Astrocyte (in vitro differentiated cells and primary cell): ENCODE data around the gene DUOX2. TPM values are rescaled to one million over a fixed set of nuclear protein-coding genes. Genes with fewer than 3 reads are reported as not detected.
A peak's percentile ranks its signal among the peaks of the same experiment; 100 is the strongest.

Source experiments
- DNase-seq: peaks from one replicate; pipeline ENCODE4 v3.0.0-alpha.2; 2010; ENCODE audit warnings: low read depth
- FAIRE-seq: peaks from 2 replicates; lab custom pipeline; 2011; peaks lifted over from hg19 to GRCh38; lab: Jason Lieb, UNC
- H2AFZ ChIP-seq: 2 replicates; pipeline ENCODE4 v1.6.0; 2012; ENCODE audit warnings: low read depth, low read length, inconsistent platforms
- H3K27ac ChIP-seq: 2 replicates; pipeline ENCODE4 v1.5.1; 2011; ENCODE audit warnings: low read depth, low read length, inconsistent platforms
- H3K27me3 ChIP-seq: 2 replicates; pipeline ENCODE4 v1.6.0; 2011; ENCODE audit warnings: low read length, inconsistent platforms; ENCODE audit not compliant: insufficient read depth
- H3K36me3 ChIP-seq: 2 replicates; pipeline ENCODE4 v1.5.1; 2011; ENCODE audit warnings: low read length, inconsistent platforms; ENCODE audit not compliant: insufficient read depth
- H3K4me1 ChIP-seq: 2 replicates; pipeline ENCODE4 v1.5.1; 2011; ENCODE audit warnings: low read length, inconsistent platforms; ENCODE audit not compliant: insufficient read depth
- H3K4me2 ChIP-seq: 2 replicates; pipeline ENCODE4 v1.6.0; 2012; ENCODE audit warnings: low read length, inconsistent platforms
- H3K4me3 ChIP-seq: 2 replicates; pipeline ENCODE4 v1.5.1; 2011; ENCODE audit warnings: low read depth, mild to moderate bottlenecking, low read length, inconsistent platforms; ENCODE audit not compliant: insufficient read depth
- H3K79me2 ChIP-seq: 2 replicates; pipeline ENCODE4 v1.6.0; 2012; ENCODE audit warnings: mild to moderate bottlenecking, low read length, inconsistent platforms; ENCODE audit not compliant: insufficient read depth
- H3K9ac ChIP-seq: 2 replicates; pipeline ENCODE4 v1.6.0; 2012; ENCODE audit warnings: mild to moderate bottlenecking, low read length, inconsistent platforms
- H3K9me3 ChIP-seq: 2 replicates; pipeline ENCODE4 v1.5.1; 2012; ENCODE audit warnings: low read depth, mild to moderate bottlenecking, low read length, inconsistent platforms; ENCODE audit not compliant: insufficient read depth
- H4K20me1 ChIP-seq: 2 replicates; pipeline ENCODE4 v1.6.0; 2012; ENCODE audit warnings: low read length, inconsistent platforms; ENCODE audit not compliant: insufficient read depth
- H3K27ac Mint-ChIP-seq: one replicate; pipeline ENCODE4 v1.8.0; 2021; ENCODE audit warnings: mild to moderate bottlenecking, mixed read lengths; ENCODE audit not compliant: unreplicated experiment
- H3K27me3 Mint-ChIP-seq: one replicate; pipeline ENCODE4 v1.8.0; 2021; ENCODE audit warnings: low read depth, mixed read lengths; ENCODE audit not compliant: unreplicated experiment
- H3K36me3 Mint-ChIP-seq: one replicate; pipeline ENCODE4 v1.8.0; 2021; ENCODE audit warnings: low read depth, mixed read lengths; ENCODE audit not compliant: unreplicated experiment
- H3K4me1 Mint-ChIP-seq: one replicate; pipeline ENCODE4 v1.8.0; 2021; ENCODE audit warnings: low read depth, mixed read lengths; ENCODE audit not compliant: unreplicated experiment
- H3K4me3 Mint-ChIP-seq: one replicate; pipeline ENCODE4 v1.8.0; 2021; ENCODE audit warnings: mild to moderate bottlenecking, moderate library complexity, mixed read lengths; ENCODE audit not compliant: unreplicated experiment
- H3K9me3 Mint-ChIP-seq: one replicate; pipeline ENCODE4 v1.8.0; 2021; ENCODE audit warnings: mild to moderate bottlenecking, mixed read lengths; ENCODE audit not compliant: unreplicated experiment
- EZH2 ChIP-seq: IDR thresholded peaks from 2 replicates; pipeline ENCODE4 v1.6.1; 2012; ENCODE audit warnings: mild to moderate bottlenecking, low read length, inconsistent platforms; ENCODE audit not compliant: insufficient read depth
- total RNA-seq: library from RNA; stranded (reverse); gene quantifications from 2 replicates; pipeline ENCODE4 v1.2.1, GENCODE V29; 2021
- TF ChIP-seq, protein P1 (sequence below): IDR thresholded peaks from 2 replicates; pipeline ENCODE4 v1.5.1; 2011; ENCODE audit warnings: low read depth, mild to moderate bottlenecking, inconsistent platforms, low read length, moderate library complexity; ENCODE audit not compliant: insufficient read depth

DUOX2 gene
- total RNA-seq, 1 donor from 2014 or later = 0.14 TPM

- Histone ChIP-seq H3K4me3 (no peak overlapping the region), H3K27ac (no peak overlapping the region), H3K9ac (no peak overlapping the region), H3K9me3 (no peaks in the 10 kb centered on the region), H3K27me3 (peaks cover 74% of the 10 kb centered on the region), H3K4me1 (no peaks in the 10 kb centered on the region), H4K20me1 (no peaks in the 10 kb centered on the region), H3K79me2 (no peaks in the 10 kb centered on the region), H3K4me2 (peak overlapping the region; percentile 48), H2AFZ (peak overlapping the region; percentile 47), H3K36me3 (no peaks in the 10 kb centered on the region)
- H3K4me1 Mint-ChIP-seq = no peaks in the 10 kb centered on the region
- peaks cover 6% of the 10 kb centered on the region for H3K9me3 Mint-ChIP-seq
- FAIRE-seq (no peak), DNase-seq (no peak)
- no peak overlapping the region for H3K27ac Mint-ChIP-seq
- H3K27me3 Mint-ChIP-seq = peaks cover 75% of the 10 kb centered on the region
- TF ChIP-seq, protein P1, sequence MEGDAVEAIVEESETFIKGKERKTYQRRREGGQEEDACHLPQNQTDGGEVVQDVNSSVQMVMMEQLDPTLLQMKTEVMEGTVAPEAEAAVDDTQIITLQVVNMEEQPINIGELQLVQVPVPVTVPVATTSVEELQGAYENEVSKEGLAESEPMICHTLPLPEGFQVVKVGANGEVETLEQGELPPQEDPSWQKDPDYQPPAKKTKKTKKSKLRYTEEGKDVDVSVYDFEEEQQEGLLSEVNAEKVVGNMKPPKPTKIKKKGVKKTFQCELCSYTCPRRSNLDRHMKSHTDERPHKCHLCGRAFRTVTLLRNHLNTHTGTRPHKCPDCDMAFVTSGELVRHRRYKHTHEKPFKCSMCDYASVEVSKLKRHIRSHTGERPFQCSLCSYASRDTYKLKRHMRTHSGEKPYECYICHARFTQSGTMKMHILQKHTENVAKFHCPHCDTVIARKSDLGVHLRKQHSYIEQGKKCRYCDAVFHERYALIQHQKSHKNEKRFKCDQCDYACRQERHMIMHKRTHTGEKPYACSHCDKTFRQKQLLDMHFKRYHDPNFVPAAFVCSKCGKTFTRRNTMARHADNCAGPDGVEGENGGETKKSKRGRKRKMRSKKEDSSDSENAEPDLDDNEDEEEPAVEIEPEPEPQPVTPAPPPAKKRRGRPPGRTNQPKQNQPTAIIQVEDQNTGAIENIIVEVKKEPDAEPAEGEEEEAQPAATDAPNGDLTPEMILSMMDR = no peak
- no peak for TF ChIP-seq EZH2
- H3K4me3 Mint-ChIP-seq = no peak overlapping the region
- H3K36me3 Mint-ChIP-seq = no peaks in the 10 kb centered on the region
Measured at GRCh38 chr15:45112143-45112590, 1.8 kb downstream of the DUOX2 start.

- TF ChIP-seq, protein P1 = no peak
- peak; percentile 12 for TF ChIP-seq EZH2
- no peak overlapping the region for H3K4me2 ChIP-seq
- no peak overlapping the region for H3K27ac ChIP-seq
- no peak overlapping the region for H3K9ac ChIP-seq
- no peaks in the 10 kb centered on the region for H3K36me3 ChIP-seq
- H4K20me1 ChIP-seq = no peaks in the 10 kb centered on the region
- H3K4me1 ChIP-seq = no peaks in the 10 kb centered on the region
- H3K27me3 Mint-ChIP-seq = peaks cover 79% of the 10 kb centered on the region
- no peak overlapping the region for H3K4me3 ChIP-seq
- no peak overlapping the region for H3K27ac Mint-ChIP-seq
- DNase-seq = no peak
- peaks cover 71% of the 10 kb centered on the region for H3K27me3 ChIP-seq
- no peak overlapping the region for H2AFZ ChIP-seq
- H3K9me3 ChIP-seq = no peaks in the 10 kb centered on the region
- H3K36me3 Mint-ChIP-seq = no peaks in the 10 kb centered on the region
- H3K9me3 Mint-ChIP-seq = peaks cover 6% of the 10 kb centered on the region
- no peaks in the 10 kb centered on the region for H3K4me1 Mint-ChIP-seq
- H3K4me3 Mint-ChIP-seq = no peak overlapping the region
- no peaks in the 10 kb centered on the region for H3K79me2 ChIP-seq
- no peak for FAIRE-seq
Measured at GRCh38 chr15:45111390-45112142, 2.4 kb downstream of the DUOX2 start.

- DNase-seq (no peak), FAIRE-seq (no peak)
- Mint-ChIP-seq H3K4me3 (no peak overlapping the region), H3K27ac (no peak overlapping the region), H3K27me3 (peaks cover 79% of the 10 kb centered on the region), H3K36me3 (no peaks in the 10 kb centered on the region), H3K4me1 (no peaks in the 10 kb centered on the region), H3K9me3 (peaks cover 6% of the 10 kb centered on the region)
- H3K9ac ChIP-seq = no peak overlapping the region
- no peak overlapping the region for H3K4me2 ChIP-seq
- TF ChIP-seq, protein P1 = no peak
- TF ChIP-seq EZH2 = no peak
- H3K4me3 ChIP-seq = no peak overlapping the region
- no peak overlapping the region for H3K27ac ChIP-seq
- H3K79me2 ChIP-seq = no peaks in the 10 kb centered on the region
- no peaks in the 10 kb centered on the region for H3K9me3 ChIP-seq
- H2AFZ ChIP-seq = no peak overlapping the region
- H3K27me3 ChIP-seq = peaks cover 62% of the 10 kb centered on the region
- H3K4me1 ChIP-seq = no peaks in the 10 kb centered on the region
- no peaks in the 10 kb centered on the region for H4K20me1 ChIP-seq
- H3K36me3 ChIP-seq = no peaks in the 10 kb centered on the region
Measured at GRCh38 chr15:45110256-45110820, 3.6 kb downstream of the DUOX2 start.
